Measurements from ENCODE around the gene NTNG2.

Gene NTNG2

DNA sequence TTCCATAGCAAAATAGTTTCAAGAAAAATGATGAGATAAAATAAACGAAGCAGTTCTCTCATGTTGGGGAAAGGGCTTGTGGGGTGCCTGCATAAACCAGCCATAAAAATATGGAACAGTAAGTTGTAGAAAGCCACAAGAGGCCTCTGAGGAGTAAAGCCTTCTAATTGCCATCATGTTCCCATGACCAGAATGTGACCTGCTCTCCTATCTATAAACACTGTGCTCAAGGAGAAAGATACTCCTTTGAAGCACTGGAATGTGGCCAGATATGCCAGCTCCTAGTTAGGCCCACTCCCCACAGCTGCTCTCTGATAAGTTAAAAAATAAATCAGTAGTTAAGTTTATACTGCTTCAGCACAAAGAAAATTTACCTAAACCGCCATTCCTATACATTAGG is 127.1 kb downstream of the NTNG2 start:
- no CpG with 5 or more reads among the region's 2 CpGs for WGBS (ENCODE audit: extremely low coverage, insufficient coverage, insufficient read length)
- no peak overlapping the region for H3K23ac ChIP-seq (ENCODE audit: low read length)
- H3K18ac ChIP-seq (ENCODE audit: low read length), result no peak overlapping the region
- no peaks in the 10 kb centered on the region for H3K79me2 ChIP-seq (ENCODE audit: control insufficient read depth, insufficient read depth, low read length, poor library complexity)
- H3K9me3 ChIP-seq (ENCODE audit: insufficient read depth, low read depth, low read length), result no peaks in the 10 kb centered on the region
- no peaks in the 10 kb centered on the region for H3K79me1 ChIP-seq (ENCODE audit: low read length)
- no peak overlapping the region for H4K91ac ChIP-seq (ENCODE audit: low read depth, low read length)
- peaks cover 30 to 32% of the 10 kb centered on the region in 2 experiments for H3K36me3 ChIP-seq (ENCODE audit: control insufficient read depth in 1 of 2, insufficient read depth in 2 of 2, low read length in 2 of 2)
- H2BK5ac ChIP-seq (ENCODE audit: low read depth, low read length, poor library complexity), result no peak overlapping the region
- no peak overlapping the region for H2BK12ac ChIP-seq (ENCODE audit: low read length)
- no peak overlapping the region for H3K14ac ChIP-seq (ENCODE audit: low read length)
- no peak overlapping the region for H4K8ac ChIP-seq (ENCODE audit: low read depth, low read length)
- no peak overlapping the region for H3K4me2 ChIP-seq (ENCODE audit: low read length)
- DNase-seq, result no peak
- H3K4ac ChIP-seq (ENCODE audit: low read depth, low read length), result no peak overlapping the region
- no peak overlapping the region for H4K12ac ChIP-seq (ENCODE audit: low read depth, low read length)
- H3K4me3 ChIP-seq (ENCODE audit: low read depth, low read length), result no peak overlapping the region
- no peaks in the 10 kb centered on the region for H3K27me3 ChIP-seq (ENCODE audit: insufficient read depth, low read length)
- no peak overlapping the region for H2BK120ac ChIP-seq (ENCODE audit: insufficient read depth, low read length, poor library complexity)
- no peak overlapping the region for H3K27ac ChIP-seq (ENCODE audit: low read depth, low read length)
- H3K4me1 ChIP-seq (ENCODE audit: control insufficient read depth in 1 of 2, insufficient read depth in 2 of 2, low read length in 2 of 2), result no peaks in the 10 kb centered on the region
- no peak overlapping the region for H2AFZ ChIP-seq (ENCODE audit: insufficient read depth, low read length, poor library complexity)
- no peak overlapping the region for H2AK5ac ChIP-seq (ENCODE audit: low read length)
- no peak overlapping the region for H3K9ac ChIP-seq (ENCODE audit: low read length)

DNA sequence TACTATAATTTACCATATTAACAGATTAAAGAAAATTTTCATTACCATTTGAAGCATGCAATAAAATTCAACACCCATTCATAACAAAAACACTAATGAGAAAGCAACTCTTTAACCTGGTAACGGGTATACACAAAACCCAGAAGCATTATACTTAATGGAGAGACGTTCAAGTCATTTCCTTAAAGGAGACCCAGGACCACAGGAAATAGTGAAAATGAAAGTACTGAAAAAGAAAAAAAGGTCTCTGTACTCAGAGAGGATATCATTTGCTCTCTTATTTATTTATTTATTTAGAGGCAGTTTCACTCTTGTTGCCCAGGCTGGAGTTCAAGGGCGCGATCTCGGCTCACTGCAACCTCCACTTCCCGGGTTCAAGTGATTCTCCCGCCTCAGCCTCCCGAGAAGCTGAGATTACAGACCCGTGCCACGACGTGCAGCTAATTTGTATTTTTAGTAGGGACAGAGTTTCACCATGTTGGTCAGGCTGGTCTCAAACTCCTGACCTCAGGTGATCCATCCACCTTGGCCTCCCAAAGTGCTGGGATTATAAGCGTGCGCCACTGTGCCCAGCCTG is 131.4 kb downstream of the NTNG2 start:
- Histone ChIP-seq H3K27me3 (ENCODE audit: insufficient read depth, low read length) (no peaks in the 10 kb centered on the region), H2BK12ac (ENCODE audit: low read length) (no peak overlapping the region), H3K27ac (ENCODE audit: low read depth, low read length) (no peak overlapping the region), H4K8ac (ENCODE audit: low read depth, low read length) (no peak overlapping the region), H3K18ac (ENCODE audit: low read length) (no peak overlapping the region), H3K4me2 (ENCODE audit: low read length) (no peak overlapping the region), H3K9ac (ENCODE audit: low read length) (no peak overlapping the region), H3K14ac (ENCODE audit: low read length) (no peak overlapping the region), H3K79me2 (ENCODE audit: control insufficient read depth, insufficient read depth, low read length, poor library complexity) (no peaks in the 10 kb centered on the region), H3K79me1 (ENCODE audit: low read length) (no peaks in the 10 kb centered on the region), H3K9me3 (ENCODE audit: insufficient read depth, low read depth, low read length) (no peaks in the 10 kb centered on the region), H2BK5ac (ENCODE audit: low read depth, low read length, poor library complexity) (no peak overlapping the region), H2AK5ac (ENCODE audit: low read length) (no peak overlapping the region), H3K4me3 (ENCODE audit: low read depth, low read length) (no peak overlapping the region), H3K4me1 (ENCODE audit: control insufficient read depth in 1 of 2, insufficient read depth in 2 of 2, low read length in 2 of 2) (no peaks in the 10 kb centered on the region), H2AFZ (ENCODE audit: insufficient read depth, low read length, poor library complexity) (no peak overlapping the region), H4K91ac (ENCODE audit: low read depth, low read length) (no peak overlapping the region), H3K36me3 (ENCODE audit: control insufficient read depth in 1 of 2, insufficient read depth in 2 of 2, low read length in 2 of 2) (peaks cover 21 to 27% of the 10 kb centered on the region in 2 experiments), H2BK120ac (ENCODE audit: insufficient read depth, low read length, poor library complexity) (no peak overlapping the region), H3K4ac (ENCODE audit: low read depth, low read length) (no peak overlapping the region), H4K12ac (ENCODE audit: low read depth, low read length) (no peak overlapping the region), H3K23ac (ENCODE audit: low read length) (no peak overlapping the region)
- DNase-seq, result no peak
- no CpG with 5 or more reads among the region's 13 CpGs for WGBS (ENCODE audit: extremely low coverage, insufficient coverage, insufficient read length)

Data from trophoblast cell (in vitro differentiated cells and primary cell).